Activated CD4-positive, alpha-beta T cell treated with anti-CD3 and anti-CD28 coated beads for 36 hours (primary cell): ENCODE data around the gene ANKH. TPM values are rescaled to one million over a fixed set of nuclear protein-coding genes. Genes with fewer than 3 reads are reported as not detected.

ENCODE experiments used
- ATAC-seq: fragments of 200-7000 bp; cut with Tn5 transposase; one replicate; pipeline ENCODE4 v1.10.0; 2021; ENCODE audit warnings: mild to moderate bottlenecking, moderate library complexity
- CTCF ChIA-PET: fragments of 350-600 bp; sonication (Branson Sonifier 250); formaldehyde crosslinking; loops from one replicate; lab custom pipeline; 2021; ENCODE audit warnings: antibody characterized with exemption; lab: Charles Lee
- POLR2A ChIA-PET: fragments of 350-600 bp; sonication (Branson Sonifier 250); formaldehyde crosslinking; loops from one replicate; lab custom pipeline; 2021; ENCODE audit warnings: antibody characterized with exemption, inconsistent platforms; lab: Charles Lee
- DNase-seq: peaks from one replicate; pipeline ENCODE4 v3.0.0-alpha.2; 2020
- H3K27ac Mint-ChIP-seq: one replicate; pipeline ENCODE4 v1.8.0; 2021; ENCODE audit warnings: mixed read lengths
- H3K27me3 Mint-ChIP-seq: one replicate; pipeline ENCODE4 v1.8.0; 2021; ENCODE audit warnings: mixed read lengths
- H3K36me3 Mint-ChIP-seq: one replicate; pipeline ENCODE4 v1.8.0; 2021; ENCODE audit warnings: low read depth, mixed read lengths
- H3K4me1 Mint-ChIP-seq: one replicate; pipeline ENCODE4 v1.8.0; 2021; ENCODE audit warnings: mixed read lengths
- H3K4me3 Mint-ChIP-seq: one replicate; pipeline ENCODE4 v1.8.0; 2021; ENCODE audit warnings: mild to moderate bottlenecking, moderate library complexity, mixed read lengths
- H3K9me3 Mint-ChIP-seq: one replicate; pipeline ENCODE4 v1.8.0; 2021; ENCODE audit warnings: low read depth, mixed read lengths
- intact Hi-C, 2 experiments: fragments of 100-400 bp; cut with DNase I in 1 of 2; cut with micrococcal nuclease in 1 of 2; formaldehyde crosslinking; loops; one replicate each; pipeline versions ENCODE4 v1.14.2 to v1.15.1; 2022 to 2024; cut with DNase I, micrococcal nuclease
- microRNA-seq: library from miRNA; unstranded; fragments of <30 nt; microRNA quantifications from one replicate; pipeline ENCODE4 v1.2.0, GENCODE V29; 2021; ENCODE audit warnings: borderline replicate concordance
- total RNA-seq, 2 experiments: library from RNA; stranded (reverse); gene quantifications; one replicate each; pipeline ENCODE4 v1.2.3, GENCODE V29; 2021

Gene ANKH
- total RNA-seq, 2 experiments from 2014 or later, result 72.8 to 76.4 TPM

GRCh38 chr5:14662721-14663260 is 208.8 kb downstream of the ANKH start:
- no peaks in the 10 kb centered on the region for H3K27me3 Mint-ChIP-seq
- DNase-seq (no peak), ATAC-seq (no peak)
- CTCF ChIA-PET, result interaction anchor here (1.9 kb wide), 1 partner anchor 14 kb away, joined by 10 read pairs; no protein-coding TSS in a partner anchor
- POLR2A ChIA-PET, result no interaction called here
- H3K36me3 Mint-ChIP-seq, result peaks cover 22% of the 10 kb centered on the region
- H3K27ac Mint-ChIP-seq, result no peak overlapping the region
- intact Hi-C loops, result loop anchor here (10.0 kb wide), 2 partner anchors 518 to 648 kb away; partner anchors contain the start of gene TRIO (in 1 of the 2)
- H3K9me3 Mint-ChIP-seq, result peaks cover 2% of the 10 kb centered on the region
- peak overlapping the region; percentile 95 for H3K4me3 Mint-ChIP-seq
- H3K4me1 Mint-ChIP-seq, result peaks cover 54% of the 10 kb centered on the region

DNA sequence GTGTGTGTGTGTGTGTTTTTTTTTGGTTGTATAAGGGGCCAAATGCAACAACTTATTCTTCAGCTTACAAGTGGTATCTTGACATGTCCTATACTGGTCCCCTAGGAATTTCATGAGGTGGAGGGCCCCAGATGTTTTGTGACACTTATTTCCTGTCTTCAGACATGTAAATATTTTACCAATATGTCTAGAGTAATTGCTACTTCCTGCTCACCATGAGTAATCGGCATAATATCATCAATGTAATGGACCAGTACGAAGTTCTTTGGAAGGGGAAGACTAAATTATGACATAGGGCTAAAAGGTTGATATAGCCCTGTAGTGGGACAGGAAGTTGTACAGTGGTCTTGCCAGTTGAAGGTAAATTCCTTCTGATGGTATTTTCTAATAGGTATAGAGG is 210.7 kb downstream of the ANKH start:
- no peak for DNase-seq
- ChIA-PET CTCF (interaction anchor here (0.9 to 1.4 kb wide), 2 partner anchors 11 to 13 kb away, joined by 3 to 4 read pairs; no protein-coding TSS in a partner anchor), POLR2A (no interaction called here)
- H3K4me3 Mint-ChIP-seq, result no peak overlapping the region
- no peak overlapping the region for H3K27ac Mint-ChIP-seq
- H3K4me1 Mint-ChIP-seq, result peaks cover 51% of the 10 kb centered on the region
- peaks cover 6% of the 10 kb centered on the region for H3K36me3 Mint-ChIP-seq
- intact Hi-C loops, result loop anchor here (10.0 kb wide), 2 partner anchors 516 to 646 kb away; partner anchors contain the start of gene TRIO (in 1 of the 2)
- H3K9me3 Mint-ChIP-seq, result peaks cover 2% of the 10 kb centered on the region
- no peaks in the 10 kb centered on the region for H3K27me3 Mint-ChIP-seq
- ATAC-seq, result no peak

DNA sequence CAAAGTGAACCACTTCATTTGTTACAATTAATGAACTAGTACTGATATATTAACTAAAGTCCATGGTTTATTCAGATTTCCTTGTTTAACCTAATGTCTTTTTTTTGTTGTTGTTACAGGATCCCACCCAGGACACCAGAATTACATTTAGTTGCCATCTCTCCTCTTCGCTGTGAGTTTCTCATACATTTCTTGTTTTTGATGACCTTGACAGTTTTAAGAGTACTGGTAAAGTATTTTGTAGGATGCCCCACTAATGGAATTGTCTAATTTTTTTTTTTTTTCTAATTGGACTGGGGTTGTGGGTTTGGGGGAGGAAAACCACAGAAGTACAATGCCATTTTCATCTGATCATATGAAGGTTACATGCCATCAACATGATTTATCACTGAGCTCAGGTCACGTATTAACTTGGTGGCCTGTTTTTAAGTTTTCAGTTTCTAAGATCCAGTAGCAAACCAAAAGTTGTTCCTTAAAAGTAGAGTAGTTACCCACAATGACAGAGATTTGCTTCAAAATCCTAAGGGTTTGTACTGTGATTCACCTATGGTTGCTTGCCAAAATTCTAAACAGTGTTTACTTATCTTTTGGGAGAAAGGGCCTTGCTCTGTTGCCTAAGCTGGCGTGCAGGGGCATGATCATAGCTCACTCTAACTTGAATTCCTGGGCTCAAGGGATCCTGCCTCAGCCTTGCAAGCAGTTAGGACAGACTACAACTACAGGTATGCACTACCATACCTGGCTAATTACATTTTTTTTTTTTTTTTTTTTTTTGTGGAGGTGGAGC is 211.6 kb downstream of the ANKH start:
- Mint-ChIP-seq H3K36me3 (peaks cover 4% of the 10 kb centered on the region), H3K27me3 (no peaks in the 10 kb centered on the region), H3K9me3 (peaks cover 2% of the 10 kb centered on the region), H3K4me3 (no peak overlapping the region), H3K4me1 (peaks cover 59% of the 10 kb centered on the region), H3K27ac (no peak overlapping the region)
- POLR2A ChIA-PET, result no interaction called here
- no peak for DNase-seq
- CTCF ChIA-PET, result interaction anchor here (0.9 to 1.4 kb wide), 2 partner anchors 12 kb away, joined by 3 to 4 read pairs; no protein-coding TSS in a partner anchor
- no peak for ATAC-seq
- intact Hi-C loops, result loop anchor here (10.0 kb wide), 2 partner anchors 515 to 645 kb away; partner anchors contain the start of gene TRIO (in 1 of the 2)

DNA sequence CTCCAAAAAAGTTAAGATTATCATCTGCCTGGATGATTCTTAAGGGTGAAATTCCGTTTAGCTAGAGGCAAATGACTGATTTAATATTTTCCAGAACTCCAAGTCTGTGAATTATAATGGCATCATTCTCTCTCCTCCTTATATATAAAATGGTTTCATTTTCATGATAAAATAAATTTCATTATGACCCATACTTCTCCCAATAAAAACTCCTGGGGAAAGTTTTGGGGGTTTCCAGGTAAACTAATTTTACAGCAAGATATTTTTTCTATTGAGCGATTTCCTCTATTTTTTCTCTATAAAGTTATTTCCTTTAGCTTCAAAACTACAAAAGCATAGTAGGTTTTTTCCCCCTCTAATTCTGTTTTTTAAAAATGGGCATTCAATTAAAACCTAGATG is 214.7 kb downstream of the ANKH start:
- intact Hi-C loops, result no loop called here
- H3K9me3 Mint-ChIP-seq, result peaks cover 2% of the 10 kb centered on the region
- H3K36me3 Mint-ChIP-seq, result no peaks in the 10 kb centered on the region
- peaks cover 42% of the 10 kb centered on the region for H3K4me1 Mint-ChIP-seq
- ChIA-PET CTCF (interaction anchor here (0.5 to 2.2 kb wide), 6 partner anchors 8 to 346 kb away, joined by 3 to 17 read pairs (median 4); no protein-coding TSS in a partner anchor), POLR2A (no interaction called here)
- no peak overlapping the region for H3K4me3 Mint-ChIP-seq
- H3K27ac Mint-ChIP-seq, result peak overlapping the region; percentile 42
- ATAC-seq (no peak), DNase-seq (no peak)
- H3K27me3 Mint-ChIP-seq, result no peaks in the 10 kb centered on the region

- Mint-ChIP-seq H3K4me1 (peaks cover 32% of the 10 kb centered on the region), H3K36me3 (no peaks in the 10 kb centered on the region), H3K9me3 (peaks cover 2% of the 10 kb centered on the region), H3K27me3 (peaks cover 2% of the 10 kb centered on the region), H3K4me3 (no peak overlapping the region), H3K27ac (no peak overlapping the region)
- ChIA-PET CTCF (interaction anchor here (0.7 to 2.9 kb wide), 6 partner anchors 22 to 648 kb away, joined by 3 to 12 read pairs (median 4); no protein-coding TSS in a partner anchor), POLR2A (no interaction called here)
- ATAC-seq (no peak), DNase-seq (no peak)
- intact Hi-C loops, result no loop called here
Measured at GRCh38 chr5:14655146-14655741, 216.3 kb downstream of the ANKH start.

Small RNA genes lying within 50 kb of the gene (microRNA-seq; reads per million reads assigned to microRNA genes)
- gene MIR4637, result not detected

Other genes with a start within 250 kb of the ANKH start
- 10 to 100 TPM; 48.0 to 48.2 TPM for gene OTULIN, start 207.1 kb downstream of the ANKH start, total RNA-seq